ENCODE data around the gene KCNN2. TPM values are rescaled to one million over a fixed set of nuclear protein-coding genes. Genes with fewer than 3 reads are reported as not detected.

Gene KCNN2
- total RNA-seq, 1 donor from 2014 or later = 2.4 TPM

- H3K4me1 Mint-ChIP-seq (ENCODE audit: unreplicated experiment) = peaks cover 13% of the 10 kb centered on the region
- H3K4me3 Mint-ChIP-seq (ENCODE audit: unreplicated experiment) = no peak overlapping the region
- no peaks in the 10 kb centered on the region for H3K27me3 Mint-ChIP-seq (ENCODE audit: unreplicated experiment)
- no peak for TF ChIP-seq CTCF (IDR thresholded peaks at IDR 0.05; ENCODE audit: unreplicated experiment)
- H3K27ac Mint-ChIP-seq (ENCODE audit: unreplicated experiment) = no peak overlapping the region
- no peaks in the 10 kb centered on the region for H3K36me3 Mint-ChIP-seq (ENCODE audit: low read depth, unreplicated experiment)
- H3K9me3 Mint-ChIP-seq (ENCODE audit: unreplicated experiment) = no peaks in the 10 kb centered on the region
- DNase-seq (ENCODE audit: low spot score) = no peak
Observed at GRCh38 chr5:114387433-114387832, 25.6 kb downstream of the KCNN2 start.

GRCh38 chr5:114390431-114390830 lies 28.6 kb downstream of the KCNN2 start:
- TF ChIP-seq CTCF (IDR thresholded peaks at IDR 0.05; ENCODE audit: unreplicated experiment) = no peak
- H3K4me1 Mint-ChIP-seq (ENCODE audit: unreplicated experiment) = peaks cover 1% of the 10 kb centered on the region
- H3K9me3 Mint-ChIP-seq (ENCODE audit: unreplicated experiment) = no peaks in the 10 kb centered on the region
- DNase-seq (ENCODE audit: low spot score) = no peak
- H3K27ac Mint-ChIP-seq (ENCODE audit: unreplicated experiment) = no peak overlapping the region
- no peak overlapping the region for H3K4me3 Mint-ChIP-seq (ENCODE audit: unreplicated experiment)
- no peaks in the 10 kb centered on the region for H3K27me3 Mint-ChIP-seq (ENCODE audit: unreplicated experiment)
- no peaks in the 10 kb centered on the region for H3K36me3 Mint-ChIP-seq (ENCODE audit: low read depth, unreplicated experiment)

- DNase-seq (ENCODE audit: low spot score) = no peak
Observed at GRCh38 chr5:114391321-114391720, 29.5 kb downstream of the KCNN2 start.

GRCh38 chr5:114393159-114393558 lies 31.3 kb downstream of the KCNN2 start:
- TF ChIP-seq CTCF (IDR thresholded peaks at IDR 0.05; ENCODE audit: unreplicated experiment) = no peak
- H3K27me3 Mint-ChIP-seq (ENCODE audit: unreplicated experiment) = no peaks in the 10 kb centered on the region

More at GRCh38 chr5:114391321-114391720, 29.5 kb downstream of the KCNN2 start:
- no peaks in the 10 kb centered on the region for H3K36me3 Mint-ChIP-seq (ENCODE audit: low read depth, unreplicated experiment)
- TF ChIP-seq CTCF (IDR thresholded peaks at IDR 0.05; ENCODE audit: unreplicated experiment) = no peak
- no peak overlapping the region for H3K4me3 Mint-ChIP-seq (ENCODE audit: unreplicated experiment)
- H3K9me3 Mint-ChIP-seq (ENCODE audit: unreplicated experiment) = no peaks in the 10 kb centered on the region
- H3K27me3 Mint-ChIP-seq (ENCODE audit: unreplicated experiment) = no peaks in the 10 kb centered on the region
- H3K27ac Mint-ChIP-seq (ENCODE audit: unreplicated experiment) = no peak overlapping the region
- peaks cover 4% of the 10 kb centered on the region for H3K4me1 Mint-ChIP-seq (ENCODE audit: unreplicated experiment)

GRCh38 chr5:114402206-114402605 lies 40.3 kb downstream of the KCNN2 start:
- no peak overlapping the region for H3K4me3 Mint-ChIP-seq (ENCODE audit: unreplicated experiment)
- DNase-seq (ENCODE audit: low spot score) = no peak
- TF ChIP-seq CTCF (IDR thresholded peaks at IDR 0.05; ENCODE audit: unreplicated experiment) = no peak
- H3K27me3 Mint-ChIP-seq (ENCODE audit: unreplicated experiment) = peaks cover 1% of the 10 kb centered on the region
- H3K36me3 Mint-ChIP-seq (ENCODE audit: low read depth, unreplicated experiment) = no peaks in the 10 kb centered on the region
- no peaks in the 10 kb centered on the region for H3K9me3 Mint-ChIP-seq (ENCODE audit: unreplicated experiment)
- H3K27ac Mint-ChIP-seq (ENCODE audit: unreplicated experiment) = no peak overlapping the region
- no peaks in the 10 kb centered on the region for H3K4me1 Mint-ChIP-seq (ENCODE audit: unreplicated experiment)

More at GRCh38 chr5:114393159-114393558, 31.3 kb downstream of the KCNN2 start:
- Mint-ChIP-seq H3K4me3 (ENCODE audit: unreplicated experiment) (no peak overlapping the region), H3K36me3 (ENCODE audit: low read depth, unreplicated experiment) (no peaks in the 10 kb centered on the region), H3K4me1 (ENCODE audit: unreplicated experiment) (peaks cover 4% of the 10 kb centered on the region), H3K9me3 (ENCODE audit: unreplicated experiment) (no peaks in the 10 kb centered on the region), H3K27ac (ENCODE audit: unreplicated experiment) (no peak overlapping the region)
- DNase-seq (ENCODE audit: low spot score) = no peak
